Skin epidermis (tissue), 12 donors: ENCODE results near the gene EXOC4.

ENCODE experiments used
- H3K27ac ChIP-seq, 21 experiments: fragments of 200-600 bp; sonication (generic) in 11 of 21; one replicate each; pipeline ENCODE4 v1.5.0; 2020; ENCODE audit warnings: mild to moderate bottlenecking in 3 of 21, inconsistent platforms in 2 of 21, moderate library complexity in 2 of 21
- H3K4me3 ChIP-seq, 7 experiments: fragments of 200-600 bp; sonication (generic) in 2 of 7; one replicate each; pipeline ENCODE4 v1.5.0; 2020; ENCODE audit warnings: inconsistent platforms in 2 of 7, mild to moderate bottlenecking in 2 of 7, moderate library complexity in 1 of 7

EXOC4 gene

GRCh38 chr7:133912916-133913697, 660.2 kb downstream of the EXOC4 start:
- Histone ChIP-seq H3K27ac (no peak overlapping the region), H3K4me3 (no peak overlapping the region)

GRCh38 chr7:133916621-133917020, 663.7 kb downstream of the EXOC4 start:
- H3K27ac ChIP-seq, result no peak overlapping the region
- H3K4me3 ChIP-seq, result no peak overlapping the region

DNA sequence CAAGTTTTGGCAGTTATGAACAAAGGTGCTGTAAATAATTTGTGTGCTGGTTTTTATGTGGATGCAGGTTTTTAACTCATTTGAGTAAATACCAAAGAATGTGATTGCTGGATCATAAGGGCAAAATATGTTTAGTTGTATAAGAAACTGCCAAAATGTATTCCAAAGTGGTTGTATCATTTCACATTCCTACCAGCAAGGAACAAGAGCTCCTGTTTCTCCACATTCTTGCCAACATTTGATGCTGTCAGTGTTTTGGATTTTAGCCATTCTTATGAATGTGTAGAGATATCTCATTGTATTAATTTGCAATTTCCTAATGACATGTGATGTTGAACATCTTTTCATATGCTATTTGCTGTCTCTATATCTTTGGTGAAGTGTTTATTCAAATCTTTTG, 666.9 kb downstream of the EXOC4 start:
- Histone ChIP-seq H3K27ac (no peak overlapping the region), H3K4me3 (no peak overlapping the region)

GRCh38 chr7:133921635-133922182, 668.8 kb downstream of the EXOC4 start:
- H3K27ac ChIP-seq, result no peak overlapping the region
- H3K4me3 ChIP-seq, result no peak overlapping the region

- Histone ChIP-seq H3K27ac (no peak overlapping the region), H3K4me3 (no peak overlapping the region)
Measured at GRCh38 chr7:133923974-133924373, 671.1 kb downstream of the EXOC4 start.

DNA sequence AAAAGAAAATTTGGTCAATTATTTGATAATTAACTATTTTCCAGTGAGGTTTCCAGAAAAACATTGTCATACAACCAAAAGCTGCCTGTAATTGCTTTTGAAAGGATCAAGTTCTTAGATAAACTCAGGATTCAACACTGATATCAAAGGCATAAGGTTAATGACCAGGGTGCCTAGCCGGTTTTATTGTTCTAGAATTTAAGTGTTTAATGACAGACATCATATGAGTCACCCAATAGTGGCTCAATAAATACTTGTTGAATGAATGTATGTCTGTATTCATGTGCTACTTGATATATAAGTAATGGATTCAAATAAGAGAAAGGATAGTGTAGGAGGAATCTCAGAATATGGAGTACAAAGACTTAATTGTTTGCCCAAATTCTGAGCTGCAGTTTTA, 678.2 kb downstream of the EXOC4 start:
- no peak overlapping the region for H3K27ac ChIP-seq
- no peak overlapping the region for H3K4me3 ChIP-seq

- H3K27ac ChIP-seq, result no peak overlapping the region
- H3K4me3 ChIP-seq, result no peak overlapping the region
Measured at GRCh38 chr7:133932591-133932990, 679.7 kb downstream of the EXOC4 start.

- H3K27ac ChIP-seq, result no peak overlapping the region
- no peak overlapping the region for H3K4me3 ChIP-seq
Measured at GRCh38 chr7:133934262-133934976, 681.5 kb downstream of the EXOC4 start.

- Histone ChIP-seq H3K4me3 (no peak overlapping the region), H3K27ac (no peak overlapping the region)
Measured at GRCh38 chr7:133934977-133935330, 682.1 kb downstream of the EXOC4 start.

DNA sequence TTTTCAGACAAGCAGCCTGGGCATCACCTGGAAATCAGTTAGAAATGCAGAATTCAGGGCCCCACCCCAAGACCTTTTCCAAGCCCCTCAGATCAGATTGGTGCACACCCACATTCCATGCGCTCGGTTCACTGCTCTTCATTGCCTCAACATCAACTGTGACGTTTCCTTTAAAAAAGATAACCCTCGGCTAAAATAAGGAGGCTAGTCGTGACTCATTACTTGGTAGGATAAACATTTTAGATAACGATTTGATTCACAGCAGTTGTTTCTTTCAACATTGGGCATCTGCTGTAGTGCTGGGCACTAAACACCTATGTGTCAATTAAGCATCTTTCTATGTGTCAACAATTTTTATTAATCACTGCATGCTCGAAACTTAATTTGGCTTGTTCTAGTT, 683.2 kb downstream of the EXOC4 start:
- H3K27ac ChIP-seq, result no peak overlapping the region
- no peak overlapping the region for H3K4me3 ChIP-seq

- no peak overlapping the region for H3K27ac ChIP-seq
Measured at GRCh38 chr7:133937786-133938185, 684.9 kb downstream of the EXOC4 start.

GRCh38 chr7:133940368-133940767, 687.5 kb downstream of the EXOC4 start:
- Histone ChIP-seq H3K4me3 (no peak overlapping the region), H3K27ac (no peak overlapping the region)

More at GRCh38 chr7:133937786-133938185, 684.9 kb downstream of the EXOC4 start:
- no peak overlapping the region for H3K4me3 ChIP-seq

DNA sequence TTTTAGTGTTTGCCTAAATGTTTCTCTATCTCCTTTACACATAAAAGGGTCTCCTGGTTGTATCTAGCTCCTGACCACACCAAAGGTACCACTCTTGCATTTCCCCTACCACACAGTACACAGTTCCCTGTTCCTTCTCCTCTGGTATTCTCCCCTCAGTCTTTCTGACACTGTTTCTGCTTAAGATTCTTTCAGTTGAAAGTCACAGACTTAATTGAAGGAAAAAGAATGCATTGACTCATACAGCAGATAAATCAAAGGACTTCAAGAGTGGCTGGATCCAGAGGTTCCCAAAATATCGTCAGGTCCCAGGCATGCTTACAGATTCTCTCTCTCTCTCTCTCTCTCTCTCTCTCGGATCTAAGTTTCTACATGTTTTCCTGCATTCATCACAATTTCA, 688.6 kb downstream of the EXOC4 start:
- no peak overlapping the region for H3K4me3 ChIP-seq
- no peak overlapping the region for H3K27ac ChIP-seq

GRCh38 chr7:133945497-133945896, 692.6 kb downstream of the EXOC4 start:
- no peak overlapping the region for H3K27ac ChIP-seq

GRCh38 chr7:133947458-133948254, 694.8 kb downstream of the EXOC4 start:
- Histone ChIP-seq H3K4me3 (no peak overlapping the region), H3K27ac (no peak overlapping the region)

More at GRCh38 chr7:133945497-133945896, 692.6 kb downstream of the EXOC4 start:
- H3K4me3 ChIP-seq, result no peak overlapping the region

GRCh38 chr7:133948588-133948987, 695.7 kb downstream of the EXOC4 start:
- Histone ChIP-seq H3K4me3 (no peak overlapping the region), H3K27ac (no peak overlapping the region)

DNA sequence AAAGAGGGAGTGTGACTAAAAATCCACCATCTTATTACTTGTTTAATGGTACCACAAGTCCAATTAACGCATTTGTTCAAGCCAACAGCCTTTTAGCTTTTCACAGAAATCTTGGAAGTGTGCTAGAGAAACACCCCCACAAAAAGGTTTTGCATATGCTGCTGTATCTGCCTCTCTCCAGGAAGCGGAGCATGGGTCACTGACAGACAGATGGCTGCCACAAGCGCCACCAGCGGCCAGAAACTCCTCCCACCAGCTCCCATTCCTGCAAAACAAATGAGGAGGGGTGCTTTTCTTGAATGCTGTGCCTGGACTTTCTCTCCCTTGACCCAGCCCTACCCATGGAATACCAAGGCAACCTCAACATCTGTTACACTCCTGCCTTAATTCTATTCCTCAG, 698.0 kb downstream of the EXOC4 start:
- H3K4me3 ChIP-seq, result no peak overlapping the region
- H3K27ac ChIP-seq, result no peak overlapping the region

DNA sequence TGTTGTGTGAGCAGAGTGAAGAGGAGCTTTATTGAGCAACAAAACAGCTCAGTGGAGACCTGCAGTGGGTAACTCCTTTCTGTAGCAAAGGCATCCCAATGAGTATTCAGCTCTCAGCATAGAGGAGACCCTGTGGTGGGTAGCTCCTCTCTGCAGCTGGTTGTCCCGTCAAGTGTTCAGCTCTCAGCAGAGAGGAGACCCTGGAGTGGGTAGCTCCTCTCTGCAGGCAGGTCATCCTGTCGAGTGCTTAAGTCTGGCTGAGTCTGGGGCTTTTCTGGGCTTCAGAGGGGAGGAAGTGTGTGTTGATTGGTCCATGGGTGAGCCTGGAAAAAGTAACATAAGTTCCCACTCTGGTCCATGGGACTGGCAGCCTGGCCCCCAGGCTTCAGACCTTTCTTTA, 702.3 kb downstream of the EXOC4 start:
- Histone ChIP-seq H3K27ac (no peak overlapping the region), H3K4me3 (no peak overlapping the region)

GRCh38 chr7:133957845-133958244, 705.0 kb downstream of the EXOC4 start:
- no peak overlapping the region for H3K27ac ChIP-seq

GRCh38 chr7:133958822-133959221, 705.9 kb downstream of the EXOC4 start:
- H3K27ac ChIP-seq, result no peak overlapping the region
- H3K4me3 ChIP-seq, result no peak overlapping the region

More at GRCh38 chr7:133957845-133958244, 705.0 kb downstream of the EXOC4 start:
- no peak overlapping the region for H3K4me3 ChIP-seq
